ENCODE results near the gene PLEKHA7. TPM values are rescaled to one million over a fixed set of nuclear protein-coding genes. Genes with fewer than 3 reads are reported as not detected.

Gene PLEKHA7
- total RNA-seq, 1 donor from 2014 or later = 1.3 TPM

DNA sequence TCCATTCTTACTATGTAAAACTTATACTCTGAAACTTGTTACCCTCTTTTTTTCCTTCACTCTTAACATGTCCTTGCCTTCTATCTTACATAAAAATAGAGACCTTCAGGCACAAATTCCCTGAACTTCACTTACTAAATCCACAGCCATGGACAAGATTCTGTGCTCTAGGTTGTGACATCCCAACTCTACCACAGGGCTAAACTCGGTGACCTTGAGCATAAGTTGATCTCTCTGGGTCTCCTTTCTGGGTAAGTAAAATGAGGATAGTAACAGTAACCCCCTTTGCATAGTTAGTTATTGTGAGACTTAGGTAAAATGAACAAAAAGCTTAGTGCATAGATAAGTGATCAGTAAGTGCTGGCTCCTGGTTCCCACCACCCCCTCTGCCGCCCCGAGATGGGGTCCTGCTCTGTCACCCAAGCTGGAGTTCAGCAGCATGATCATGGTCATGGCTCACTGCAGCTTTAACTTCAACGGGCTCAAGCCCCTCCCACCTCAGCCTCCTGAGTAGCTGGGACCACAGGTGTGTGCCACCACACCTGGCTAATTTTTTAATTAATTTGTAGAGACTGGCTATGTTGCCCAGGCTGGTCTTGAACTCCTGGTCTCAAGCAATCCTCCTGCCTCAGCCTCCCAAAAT is 255.7 kb downstream of the PLEKHA7 start:
- intact Hi-C loops (cut with micrococcal nuclease) = no loop called here

- intact Hi-C loops (cut with micrococcal nuclease) = no loop called here
Observed at GRCh38 chr11:16750417-16750816, 263.8 kb downstream of the PLEKHA7 start.

GRCh38 chr11:16749666-16750065 is 264.5 kb downstream of the PLEKHA7 start:
- intact Hi-C loops (cut with micrococcal nuclease) = loop anchor here (1.0 kb wide), 1 partner anchor 11 kb away; the partner anchor contains the start of gene C11orf58

DNA sequence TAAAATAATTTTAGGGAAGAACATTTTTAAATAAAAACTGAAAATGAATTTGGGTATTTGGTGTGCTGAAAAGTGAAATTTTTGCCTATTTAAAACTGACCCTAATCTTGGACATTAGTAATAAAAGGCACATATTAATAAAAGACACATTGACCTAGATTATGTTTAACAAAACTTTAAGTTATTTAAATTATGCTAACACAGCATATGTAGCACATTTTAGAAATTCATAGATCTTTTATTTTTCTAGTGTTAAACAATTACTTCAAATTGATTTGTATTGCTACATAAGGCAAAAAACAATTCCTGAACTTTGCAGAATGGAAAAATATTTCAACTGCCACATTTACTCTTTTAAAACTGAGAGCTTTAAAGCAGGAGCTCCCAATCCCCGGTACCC is 265.1 kb downstream of the PLEKHA7 start:
- intact Hi-C loops (cut with micrococcal nuclease) = loop anchor here (1.0 kb wide), 1 partner anchor 11 kb away; the partner anchor contains the start of gene C11orf58

DNA sequence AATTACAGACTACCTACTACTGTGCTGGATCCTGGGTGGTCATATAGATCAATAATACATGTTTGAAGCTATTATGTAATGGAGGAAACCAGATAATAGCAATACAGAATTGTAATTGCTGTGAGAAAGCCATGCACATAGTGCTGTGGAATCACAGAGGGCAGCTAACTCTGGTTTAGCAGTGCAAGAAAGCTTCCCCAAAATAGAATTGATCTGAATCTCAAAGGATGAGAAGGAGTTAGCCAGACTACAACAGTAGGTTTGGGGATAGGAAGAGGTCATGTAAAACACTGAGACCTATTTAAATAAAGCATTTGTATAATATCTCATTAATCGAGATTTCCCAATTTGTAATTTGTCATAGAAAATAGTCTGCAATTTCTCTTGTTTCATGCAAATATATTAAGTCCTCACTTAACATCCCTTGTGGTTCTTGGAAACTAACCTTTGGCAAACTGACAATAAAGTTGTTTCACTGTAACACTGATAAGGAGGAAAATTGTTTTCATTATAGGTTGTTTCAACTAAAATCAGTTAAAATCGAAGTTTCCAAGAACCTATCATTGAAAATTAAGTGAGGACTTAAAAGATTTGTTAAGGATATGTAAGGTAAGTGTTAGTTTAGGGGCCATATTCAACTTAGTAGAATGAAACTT is 268.1 kb downstream of the PLEKHA7 start:
- intact Hi-C loops (cut with micrococcal nuclease) = no loop called here

DNA sequence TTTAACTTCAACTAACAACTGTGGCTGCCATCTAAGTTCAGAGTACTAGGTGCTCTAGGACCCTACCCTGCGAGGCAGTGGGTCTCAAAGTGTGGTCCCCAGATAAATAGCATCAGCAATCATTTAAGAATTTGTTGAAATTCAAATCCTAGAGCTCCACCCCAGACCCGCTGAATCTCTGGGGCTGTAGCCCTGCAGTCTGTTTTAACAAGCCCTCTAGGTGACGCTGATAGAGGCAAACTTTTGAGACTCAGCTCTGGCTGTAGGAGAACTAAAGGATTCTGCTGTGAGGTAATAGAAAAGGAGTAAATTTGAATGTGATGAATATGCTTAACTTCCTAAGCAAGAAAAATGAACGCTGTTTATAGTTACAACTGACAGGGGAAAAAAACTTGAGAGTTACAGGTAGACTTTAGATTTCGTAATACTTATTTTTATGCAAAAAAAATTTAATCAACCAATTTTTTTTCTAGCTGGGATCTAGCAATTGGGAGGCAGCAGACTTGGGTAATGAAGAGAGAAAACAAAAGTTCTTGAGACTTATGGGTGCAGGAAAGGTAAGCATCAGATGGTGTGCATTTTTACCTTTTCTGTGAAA is 270.0 kb downstream of the PLEKHA7 start:
- intact Hi-C loops (cut with micrococcal nuclease) = no loop called here

GRCh38 chr11:16743478-16743877 is 270.7 kb downstream of the PLEKHA7 start:
- intact Hi-C loops (cut with micrococcal nuclease) = no loop called here

DNA sequence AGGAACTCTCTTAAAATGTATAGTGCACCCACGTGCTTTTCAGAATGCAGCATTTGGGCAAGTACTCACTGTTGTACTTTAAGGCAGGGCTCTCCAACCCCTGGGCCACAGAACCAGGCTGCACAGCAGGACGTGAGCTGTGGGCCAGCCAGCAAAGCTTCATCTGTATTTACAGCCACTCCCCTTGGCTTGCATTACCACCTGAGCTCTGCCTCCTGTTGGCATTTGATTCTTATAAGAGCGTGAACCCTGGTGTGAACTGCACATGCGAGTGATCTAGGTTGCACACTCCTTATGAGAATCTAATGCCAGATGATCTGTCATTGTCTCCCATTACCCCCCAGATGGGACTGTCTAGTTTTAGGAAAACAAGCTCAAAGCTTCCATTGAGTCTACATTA is 272.7 kb downstream of the PLEKHA7 start:
- intact Hi-C loops (cut with micrococcal nuclease) = no loop called here

- intact Hi-C loops (cut with micrococcal nuclease) = loop anchor here (1.0 to 5.0 kb wide), 12 partner anchors 10 to 1848 kb away; partner anchors contain the start of genes GTF2H1, HPS5, NCR3LG1 and RPS13
Observed at GRCh38 chr11:16738947-16739815, 275.0 kb downstream of the PLEKHA7 start.

DNA sequence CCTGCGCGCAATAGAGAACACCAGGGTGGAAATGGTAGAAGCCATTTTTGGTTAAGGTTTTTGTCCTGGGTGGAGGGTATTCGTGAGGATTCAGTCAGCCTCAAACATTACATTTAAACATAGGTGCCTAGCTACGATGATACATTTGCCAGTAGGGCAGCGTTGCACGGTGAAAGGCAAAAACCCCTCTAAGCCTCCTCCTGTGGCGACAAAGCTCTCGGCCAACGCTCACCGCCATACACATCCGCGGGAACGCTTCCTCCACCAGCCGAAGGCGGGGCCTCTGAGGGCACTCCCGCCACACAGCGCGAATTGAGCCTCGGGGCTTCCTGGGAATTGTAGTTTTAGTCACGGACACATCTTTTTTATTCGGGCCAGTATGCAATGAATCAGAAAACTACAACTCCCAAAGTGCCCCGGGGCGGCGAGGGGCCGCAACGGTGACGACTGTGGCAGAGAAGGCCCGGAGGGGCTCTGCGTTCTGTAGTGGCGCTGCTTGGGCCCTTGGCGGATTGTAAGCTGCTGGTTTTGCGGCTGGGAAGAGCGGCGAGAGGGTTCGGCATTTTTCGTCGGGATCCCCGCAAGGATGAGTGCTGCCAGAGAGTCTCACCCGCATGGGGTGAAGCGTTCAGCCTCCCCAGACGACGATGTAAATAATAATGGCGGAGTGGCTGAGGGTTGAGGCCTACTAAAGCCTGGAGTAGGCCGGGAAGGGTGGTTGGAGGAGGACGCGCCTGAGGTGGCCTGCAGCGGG is 275.8 kb downstream of the PLEKHA7 start, which contains the start of gene C11orf58:
C11orf58 (plus strand) TSS at position 455 of the 754 bp plus-strand sequence; CDS start at position 587, 132 bp downstream.
- intact Hi-C loops (cut with micrococcal nuclease) = loop anchor here (1.0 to 5.0 kb wide), 12 partner anchors 11 to 1848 kb away; partner anchors contain the start of genes GTF2H1, HPS5, NCR3LG1 and RPS13

GRCh38 chr11:16737818-16738192 is 276.4 kb downstream of the PLEKHA7 start:
- intact Hi-C loops (cut with micrococcal nuclease) = loop anchor here (1.0 to 5.0 kb wide), 12 partner anchors 11 to 1847 kb away; partner anchors contain the start of genes GTF2H1, HPS5, NCR3LG1 and RPS13

Other genes with a start within 250 kb of the PLEKHA7 start
- gene RPS13, start 63.3 kb upstream of the PLEKHA7 start, total RNA-seq = 903 and 931 TPM in 2 replicates
- 22.7 and 25.1 TPM in 2 replicates for gene PIK3C2A, start 193.6 kb upstream of the PLEKHA7 start, total RNA-seq

Data from T-helper 1 cell treated with Interleukin-12 subunit alpha and Interleukin-12 subunit beta and Interleukin-4 antibody, amounts not matched to agents 30 ng/mL and 1 ng/mL, for 36 hours (primary cell).